IMR-90 (cell line): ENCODE measurements around the gene NPR3. TPM values are rescaled to one million over a fixed set of nuclear protein-coding genes. Genes with fewer than 3 reads are reported as not detected.

Source experiments
- ATAC-seq: fragments of 200-7000 bp; cut with Tn5 transposase; 2 replicates; pipeline ENCODE4 v1.9.1; 2020; ENCODE audit warnings: low read depth, mild to moderate bottlenecking, moderate library complexity
- BruUV-seq: library from RNA; stranded (reverse); fragments of 400-500 nt; replicated peaks from 2 replicates; lab custom pipeline; 2021; lab: Mats Ljungman, UMichigan
- CTCF ChIA-PET: fragments of 300-600 bp; formaldehyde crosslinking; extraction: SDS; loops from one replicate; lab custom pipeline; 2021; ENCODE audit warnings: antibody characterized with exemption; lab: Yijun Ruan, JAX
- POLR2A ChIA-PET: fragments of 300-600 bp; sonication (Branson Sonifier 250); formaldehyde crosslinking; loops from one replicate; lab custom pipeline; 2022; ENCODE audit warnings: antibody characterized with exemption; ENCODE audit not compliant: unreplicated experiment; lab: Charles Lee
- DNase-seq: peaks from one replicate; pipeline ENCODE4 v3.0.0; 2013
- H2AFZ ChIP-seq: replicated peaks from 2 replicates; pipeline ENCODE3; 2013; ENCODE audit warnings: low read length, mild to moderate bottlenecking; ENCODE audit not compliant: poor library complexity
- H2AK5ac ChIP-seq: 2 replicates; pipeline ENCODE4 v1.6.1; 2013; ENCODE audit warnings: low read depth, low read length, inconsistent platforms
- H2AK9ac ChIP-seq: replicated peaks from 2 replicates; pipeline ENCODE3; 2013; ENCODE audit warnings: mild to moderate bottlenecking, low read depth, low read length, moderate library complexity; ENCODE audit not compliant: poor library complexity
- H2BK120ac ChIP-seq: 2 replicates; pipeline ENCODE4 v1.6.1; 2013; ENCODE audit warnings: low read depth, low read length, inconsistent platforms
- H2BK15ac ChIP-seq: 3 replicates; pipeline ENCODE4 v1.6.1; 2013; ENCODE audit warnings: low read depth, low read length, inconsistent platforms
- H2BK20ac ChIP-seq: 2 replicates; pipeline ENCODE4 v1.6.1; 2013; ENCODE audit warnings: low read depth, mild to moderate bottlenecking, inconsistent platforms, low read length, moderate library complexity
- H2BK5ac ChIP-seq: 2 replicates; pipeline ENCODE4 v1.6.1; 2013; ENCODE audit warnings: mild to moderate bottlenecking, low read depth, low read length, inconsistent platforms; ENCODE audit not compliant: poor library complexity, severe bottlenecking
- H3K14ac ChIP-seq: replicated peaks from 2 replicates; pipeline ENCODE4 v1.6.1; 2013; ENCODE audit warnings: low read depth, low read length, inconsistent platforms
- H3K18ac ChIP-seq: 2 replicates; pipeline ENCODE4 v1.6.1; 2013; ENCODE audit warnings: low read depth, low read length, control low read depth
- H3K23ac ChIP-seq: 2 replicates; pipeline ENCODE4 v1.6.1; 2013; ENCODE audit warnings: low read depth, low read length, inconsistent platforms
- H3K27ac ChIP-seq: 2 replicates; pipeline ENCODE4 v1.5.1; 2013; ENCODE audit warnings: mild to moderate bottlenecking, control low read depth, low read length; ENCODE audit not compliant: insufficient read depth
- H3K27me3 ChIP-seq: 2 replicates; pipeline ENCODE4 v1.6.1; 2013; ENCODE audit warnings: low read length; ENCODE audit not compliant: control insufficient read depth, insufficient read depth
- H3K36me3 ChIP-seq: 2 replicates; pipeline ENCODE4 v1.6.1; 2013; ENCODE audit warnings: low read length, mixed read lengths; ENCODE audit not compliant: control insufficient read depth, insufficient read depth
- H3K4ac ChIP-seq: 2 replicates; pipeline ENCODE4 v1.6.1; 2013; ENCODE audit warnings: low read depth, low read length, inconsistent platforms
- H3K4me1 ChIP-seq: 2 replicates; pipeline ENCODE4 v1.6.1; 2013; ENCODE audit warnings: low read length, mixed read lengths; ENCODE audit not compliant: control insufficient read depth, insufficient read depth
- H3K4me2 ChIP-seq: 2 replicates; pipeline ENCODE4 v1.6.1; 2013; ENCODE audit warnings: low read depth, mild to moderate bottlenecking, control low read depth, low read length, moderate library complexity
- H3K4me3 ChIP-seq: 2 replicates; pipeline ENCODE4 v1.5.1; 2013; ENCODE audit warnings: low read depth, mild to moderate bottlenecking, control low read depth, low read length, moderate library complexity; ENCODE audit not compliant: insufficient read depth
- H3K56ac ChIP-seq: 2 replicates; pipeline ENCODE4 v1.6.1; 2013; ENCODE audit warnings: low read length, inconsistent platforms; ENCODE audit not compliant: insufficient read depth; ENCODE audit errors: extremely low read depth
- H3K79me1 ChIP-seq, 2 experiments: 2 replicates each; pipeline ENCODE4 v1.6.1; 2013; ENCODE audit warnings: low read length in 2 of 2, inconsistent platforms in 1 of 2, low read depth in 1 of 2
- H3K9ac ChIP-seq: 2 replicates; pipeline ENCODE4 v1.6.1; 2013; ENCODE audit warnings: low read depth, low read length, control low read depth
- H3K9me1 ChIP-seq: 2 replicates; pipeline ENCODE4 v1.6.1; 2013; ENCODE audit warnings: low read length, inconsistent platforms; ENCODE audit not compliant: insufficient read depth
- H3K9me3 ChIP-seq: 2 replicates; pipeline ENCODE4 v1.6.1; 2013; ENCODE audit warnings: low read length; ENCODE audit not compliant: control insufficient read depth, insufficient read depth
- H4K20me1 ChIP-seq: 2 replicates; pipeline ENCODE4 v1.6.1; 2013; ENCODE audit warnings: low read length, inconsistent platforms; ENCODE audit not compliant: insufficient read depth
- H4K5ac ChIP-seq: 2 replicates; pipeline ENCODE4 v1.6.1; 2013; ENCODE audit warnings: mild to moderate bottlenecking, low read depth, low read length, control low read depth
- H4K8ac ChIP-seq, 2 experiments: 2 replicates each; pipeline ENCODE4 v1.6.1; 2013; ENCODE audit warnings: low read depth in 2 of 2, low read length in 2 of 2, control low read depth in 1 of 2, inconsistent platforms in 1 of 2
- H4K91ac ChIP-seq: 2 replicates; pipeline ENCODE4 v1.6.1; 2013; ENCODE audit warnings: low read depth, low read length, inconsistent platforms; ENCODE audit not compliant: insufficient read depth
- FOS ChIP-seq: fragments of 150-350 bp; IDR thresholded peaks from 2 replicates; pipeline ENCODE4 v1.6.1; 2016; ENCODE audit warnings: low read depth, low read length
- NFE2L2 ChIP-seq: fragments of 150-350 bp; IDR thresholded peaks from 2 replicates; pipeline ENCODE4 v1.6.1; 2016; ENCODE audit warnings: low read depth, mild to moderate bottlenecking, low read length
- dilution Hi-C: fragments of 300-500 bp; cut with HindIII; formaldehyde crosslinking; loops from one replicate; pipeline ENCODE4 v1.14.3; 2018; ENCODE audit warnings: low sequenced_read_pairs; ENCODE audit not compliant: unreplicated experiment
- in situ Hi-C: fragments of 300-500 bp; cut with MboI; formaldehyde crosslinking; loops from 3 replicates; pipeline ENCODE4 v1.14.3; 2019; ENCODE audit warnings: low sequenced_read_pairs, inconsistent platforms, mixed read lengths
- intact Hi-C: fragments of 100-400 bp; cut with micrococcal nuclease; formaldehyde crosslinking; loops from 2 replicates; pipeline ENCODE4 v1.10.0; 2022
- polyA plus RNA-seq, 3 experiments: library from polyadenylated mRNA; depleted of rRNA; stranded (reverse); fragments of >200 nt; gene quantifications; 2 replicates each; pipeline ENCODE4 v1.2.3, GENCODE V29; 2012; ENCODE audit warnings: low replicate concordance in 1 of 3
- total RNA-seq: library from RNA; depleted of rRNA; stranded (reverse); fragments of >200 nt; gene quantifications from 2 replicates; pipeline ENCODE4 v1.2.3, GENCODE V29; 2012

The NPR3 gene
- total and polyA plus RNA-seq, 2 of the 4 experiments (the other 2 are of a cell fraction): 24.6 to 88.2 TPM

GRCh38 chr5:32814620-32815019, 103.5 kb downstream of the NPR3 start:
- no peaks in the 10 kb centered on the region for H3K36me3 ChIP-seq
- H4K8ac ChIP-seq: no peak overlapping the region
- no peak overlapping the region for H3K4ac ChIP-seq
- H2BK120ac ChIP-seq: no peak overlapping the region
- no peak overlapping the region for H4K5ac ChIP-seq
- no peak overlapping the region for H2AK9ac ChIP-seq
- H3K27ac ChIP-seq: no peak overlapping the region
- H3K79me1 ChIP-seq: no peaks in the 10 kb centered on the region
- TF ChIP-seq FOS (peak; percentile 61), NFE2L2 (no peak)
- no peaks in the 10 kb centered on the region for H3K9me3 ChIP-seq
- no peak overlapping the region for H3K18ac ChIP-seq
- H4K20me1 ChIP-seq: no peaks in the 10 kb centered on the region
- H3K9ac ChIP-seq: no peak overlapping the region
- dilution Hi-C loops: no loop called here
- no peak overlapping the region for H3K4me3 ChIP-seq
- H3K14ac ChIP-seq: no peak overlapping the region
- DNase-seq (peak; percentile 88), ATAC-seq (peak; percentile 77)
- ChIA-PET POLR2A (no interaction called here), CTCF (no interaction called here)
- H3K56ac ChIP-seq: no peak overlapping the region
- H2AK5ac ChIP-seq: no peak overlapping the region
- H4K91ac ChIP-seq: no peak overlapping the region
- no peak overlapping the region for H2BK15ac ChIP-seq
- no peak overlapping the region for H3K4me2 ChIP-seq
- H3K4me1 ChIP-seq: peaks cover 6% of the 10 kb centered on the region
- in situ Hi-C loops: no loop called here
- H3K23ac ChIP-seq: no peak overlapping the region
- no peak overlapping the region for H2BK20ac ChIP-seq
- H2BK5ac ChIP-seq: no peak overlapping the region
- BruUV-seq: no TSS peak
- H3K27me3 ChIP-seq: no peaks in the 10 kb centered on the region
- H3K9me1 ChIP-seq: no peaks in the 10 kb centered on the region
- intact Hi-C loops: no loop called here
- H2AFZ ChIP-seq: no peak overlapping the region
